Airway epithelial cell (primary cell): ENCODE results near the gene NBPF1. TPM values are rescaled to one million over a fixed set of nuclear protein-coding genes. Genes with fewer than 3 reads are reported as not detected.

Experiments used
- total RNA-seq: library from RNA; depleted of rRNA; stranded (reverse); fragments of >200 nt; gene quantifications from 2 replicates; pipeline ENCODE4 v1.2.3, GENCODE V29; 2015

Gene NBPF1
- 5.9 and 8.8 TPM in 2 replicates for total RNA-seq

DNA sequence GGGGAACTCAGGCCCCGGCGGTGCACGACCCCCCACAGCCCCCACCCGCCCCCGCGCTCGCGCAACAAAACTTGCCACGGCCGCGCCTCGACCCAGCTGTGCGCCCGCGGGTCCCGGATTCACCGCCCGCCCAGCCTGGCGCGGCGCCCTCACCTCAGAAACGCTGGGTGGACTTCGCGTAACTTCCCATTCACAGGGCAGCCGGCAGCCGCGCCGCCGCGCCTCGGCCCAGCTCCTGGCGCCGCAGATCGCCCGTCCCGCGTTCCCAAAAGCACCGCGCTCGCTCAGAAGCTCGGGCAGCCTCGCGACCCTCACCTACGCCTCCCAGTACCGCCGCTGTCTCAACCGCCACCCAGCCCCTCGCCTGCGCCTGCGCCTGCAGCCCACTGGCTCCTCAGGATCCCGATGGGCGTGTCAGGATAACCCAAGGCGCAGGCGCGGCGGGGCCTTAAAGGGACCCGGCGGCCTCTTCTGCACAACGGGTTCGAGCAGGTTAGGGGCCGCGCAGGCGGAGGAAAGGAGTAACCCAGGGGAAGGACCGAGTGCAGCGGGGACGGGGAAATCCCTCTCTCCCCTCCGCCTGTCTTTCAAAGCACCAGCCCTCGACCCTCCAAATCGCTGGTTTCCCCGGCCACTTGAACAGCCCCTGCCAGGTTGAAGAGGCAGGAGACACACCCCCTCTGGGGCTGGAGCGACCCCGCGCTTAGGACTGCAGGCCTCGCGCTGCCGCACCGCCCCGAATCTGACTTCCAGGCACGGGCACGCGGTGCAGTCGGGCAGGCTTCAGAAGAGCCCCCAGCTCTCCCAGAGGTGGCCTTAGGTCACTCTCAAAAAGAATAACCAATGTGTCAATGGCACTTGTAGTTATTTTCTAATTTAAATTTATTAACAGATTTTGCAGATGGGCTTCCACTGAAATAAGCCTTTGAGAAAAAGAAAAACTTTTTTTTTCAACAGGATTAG lies at the start of gene NBPF1:
Gene NBPF1, minus strand, starts transcription at position 380 of the 963 bp plus-strand sequence.

DNA sequence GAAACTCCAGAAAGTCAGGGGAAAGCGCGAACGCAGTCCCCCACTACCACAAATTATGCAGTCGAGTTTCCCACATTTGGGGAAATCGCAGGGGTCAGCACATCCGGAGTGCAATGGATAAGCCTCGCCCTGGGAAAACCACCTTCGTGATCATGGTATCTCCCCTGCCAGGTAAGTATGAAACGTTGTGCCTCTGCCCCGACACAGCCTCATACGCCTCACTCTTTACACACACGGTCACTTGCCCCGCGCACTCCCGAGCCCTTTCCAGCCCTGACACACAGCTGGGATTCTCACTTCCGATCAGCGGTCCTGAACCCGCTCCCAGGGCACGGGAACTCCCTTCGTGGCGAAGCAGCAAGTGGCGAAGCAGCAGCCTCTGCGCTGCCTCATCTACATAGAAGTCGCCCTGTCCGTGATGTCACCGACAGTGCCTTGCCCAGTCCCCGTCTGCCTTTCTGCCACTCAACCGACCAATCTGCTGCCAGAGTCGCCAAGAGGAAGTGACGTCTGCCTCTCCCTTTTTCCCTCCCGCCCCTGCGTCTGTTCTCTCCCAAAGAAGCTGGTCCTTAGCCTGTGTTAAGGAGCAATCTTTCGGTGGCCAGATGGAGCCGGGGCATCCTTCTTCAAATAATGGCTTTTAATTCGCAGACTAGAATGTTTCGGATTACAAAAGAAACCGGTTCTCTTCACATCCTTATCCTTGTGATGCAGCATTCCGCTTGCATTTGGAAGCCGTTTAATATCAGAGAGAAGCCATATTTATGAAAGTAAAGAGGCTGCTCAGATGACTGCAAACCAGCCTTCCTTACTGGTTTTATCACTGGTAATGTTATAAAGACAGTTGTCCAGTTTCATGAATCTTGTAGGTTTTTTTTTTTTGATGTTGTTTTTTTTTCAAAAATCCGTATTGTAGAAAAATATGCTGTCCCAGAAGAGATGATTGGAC lies 99.0 kb downstream of the NBPF1 start, which contains the start of gene RNU1-1:
Gene RNU1-1, minus strand, starts transcription at position 179 of the 949 bp plus-strand sequence.

Other genes starting within 250 kb of the NBPF1 start
- 54.9 and 59.5 TPM in 2 replicates for gene SZRD1, start 246.3 kb downstream of the NBPF1 start, total RNA-seq
- not detected in 2 replicates for gene SPATA21, start 176.1 kb downstream of the NBPF1 start, total RNA-seq
- 57.0 and 57.7 TPM in 2 replicates for gene NECAP2, start 172.8 kb downstream of the NBPF1 start, total RNA-seq
- under 0.01 TPM in 2 replicates for gene RNU1-1, start 99.3 kb downstream of the NBPF1 start, total RNA-seq
- under 0.01 TPM in 2 replicates for gene RNU1-3, start 53.4 kb upstream of the NBPF1 start, total RNA-seq
- gene RNU1-4, start 127.0 kb upstream of the NBPF1 start, total RNA-seq: under 0.01 TPM in 2 replicates